ENCODE results near the gene PDSS2. TPM values are rescaled to one million over a fixed set of nuclear protein-coding genes. Genes with fewer than 3 reads are reported as not detected.
"Not testable (repeated sequence)": the region's sequence is repeated elsewhere in the genome, so short reads cannot be mapped to it uniquely, and the experiment has no call there.

PDSS2 gene
- total and polyA plus RNA-seq, 4 donors = 10.5 to 20.9 (median 16.0) TPM

DNA sequence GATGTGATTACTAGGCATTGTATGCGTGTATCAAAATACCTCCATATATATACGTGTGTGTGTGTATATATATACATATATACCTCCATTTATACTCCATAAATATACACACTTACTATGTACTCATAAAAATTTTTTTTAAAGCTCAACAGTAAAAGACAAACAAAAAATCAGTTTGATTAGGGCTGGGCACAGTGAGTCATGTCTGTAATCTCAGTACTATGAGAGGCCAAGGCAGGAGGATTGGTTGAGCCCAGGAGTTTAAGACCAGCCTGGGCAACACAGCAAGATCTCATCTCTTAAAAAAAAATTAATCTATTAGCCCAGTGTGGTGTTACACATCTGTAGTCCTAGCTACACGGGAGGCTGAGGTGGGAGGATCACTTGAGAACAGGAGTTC lies 24.6 kb downstream of the PDSS2 start:
- no peak overlapping the region for H3K9ac ChIP-seq (ENCODE audit: low read depth in 1 of 2, low read length in 2 of 2)
- no peak overlapping the region for H3K4me3 ChIP-seq (ENCODE audit: low read depth in 1 of 3, low read length in 3 of 3)
- no peak for TF ChIP-seq NR2F2 (IDR thresholded peaks at IDR 0.05)
- no peak for TF ChIP-seq HNF4A (conservative IDR thresholded peaks at IDR 0.05)
- TF ChIP-seq REST (IDR thresholded peaks at IDR 0.05) = no peak
- TF ChIP-seq RXRA (IDR thresholded peaks at IDR 0.05) = no peak
- TF ChIP-seq HNF4G (IDR thresholded peaks at IDR 0.05) = no peak
- no peak for TF ChIP-seq YY1 (IDR thresholded peaks at IDR 0.05)
- no peak for TF ChIP-seq ATF3 (IDR thresholded peaks at IDR 0.05)
- no peak for TF ChIP-seq SP1 (IDR thresholded peaks at IDR 0.05)
- no peak for TF ChIP-seq RAD21 (IDR thresholded peaks at IDR 0.05)
- no peak for TF ChIP-seq JUND (IDR thresholded peaks at IDR 0.05)
- no peak for TF ChIP-seq TAF1 (conservative IDR thresholded peaks at IDR 0.05)
- TF ChIP-seq, protein P1, sequence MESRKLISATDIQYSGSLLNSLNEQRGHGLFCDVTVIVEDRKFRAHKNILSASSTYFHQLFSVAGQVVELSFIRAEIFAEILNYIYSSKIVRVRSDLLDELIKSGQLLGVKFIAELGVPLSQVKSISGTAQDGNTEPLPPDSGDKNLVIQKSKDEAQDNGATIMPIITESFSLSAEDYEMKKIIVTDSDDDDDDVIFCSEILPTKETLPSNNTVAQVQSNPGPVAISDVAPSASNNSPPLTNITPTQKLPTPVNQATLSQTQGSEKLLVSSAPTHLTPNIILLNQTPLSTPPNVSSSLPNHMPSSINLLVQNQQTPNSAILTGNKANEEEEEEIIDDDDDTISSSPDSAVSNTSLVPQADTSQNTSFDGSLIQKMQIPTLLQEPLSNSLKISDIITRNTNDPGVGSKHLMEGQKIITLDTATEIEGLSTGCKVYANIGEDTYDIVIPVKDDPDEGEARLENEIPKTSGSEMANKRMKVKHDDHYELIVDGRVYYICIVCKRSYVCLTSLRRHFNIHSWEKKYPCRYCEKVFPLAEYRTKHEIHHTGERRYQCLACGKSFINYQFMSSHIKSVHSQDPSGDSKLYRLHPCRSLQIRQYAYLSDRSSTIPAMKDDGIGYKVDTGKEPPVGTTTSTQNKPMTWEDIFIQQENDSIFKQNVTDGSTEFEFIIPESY (IDR thresholded peaks at IDR 0.05) = no peak
- no peak for TF ChIP-seq CTCF (IDR thresholded peaks at IDR 0.05; ENCODE audit: low read depth, low read length, missing input control)
- no peak for TF ChIP-seq GABPA (IDR thresholded peaks at IDR 0.05 in 1 of 2, conservative IDR thresholded peaks at IDR 0.05 in 1 of 2)
- TF ChIP-seq FOXA2 (IDR thresholded peaks at IDR 0.05) = no peak
- TF ChIP-seq FOXA1 (IDR thresholded peaks at IDR 0.05) = no peak
- no peaks in the 10 kb centered on the region for H3K9me3 ChIP-seq (ENCODE audit: control insufficient read depth in 4 of 4, low read length in 3 of 4)
- H3K36me3 ChIP-seq (ENCODE audit: control insufficient read depth in 4 of 4, insufficient read depth in 3 of 4, low read depth in 1 of 4, low read length in 3 of 4) = no peaks in the 10 kb centered on the region
- H3K27me3 ChIP-seq (ENCODE audit: control insufficient read depth in 4 of 4, insufficient read depth in 4 of 4, low read length in 3 of 4) = no peaks in the 10 kb centered on the region
- no peak for DNase-seq (ENCODE audit: low spot score)
- H3K27ac ChIP-seq (ENCODE audit: low read depth in 1 of 2, low read length in 2 of 2) = no peak overlapping the region
- no peaks in the 10 kb centered on the region for H3K4me1 ChIP-seq (ENCODE audit: control insufficient read depth in 4 of 4, insufficient read depth in 4 of 4, low read length in 3 of 4)
- 94% methylated on average over 3 of the region's 3 CpGs for WGBS

DNA sequence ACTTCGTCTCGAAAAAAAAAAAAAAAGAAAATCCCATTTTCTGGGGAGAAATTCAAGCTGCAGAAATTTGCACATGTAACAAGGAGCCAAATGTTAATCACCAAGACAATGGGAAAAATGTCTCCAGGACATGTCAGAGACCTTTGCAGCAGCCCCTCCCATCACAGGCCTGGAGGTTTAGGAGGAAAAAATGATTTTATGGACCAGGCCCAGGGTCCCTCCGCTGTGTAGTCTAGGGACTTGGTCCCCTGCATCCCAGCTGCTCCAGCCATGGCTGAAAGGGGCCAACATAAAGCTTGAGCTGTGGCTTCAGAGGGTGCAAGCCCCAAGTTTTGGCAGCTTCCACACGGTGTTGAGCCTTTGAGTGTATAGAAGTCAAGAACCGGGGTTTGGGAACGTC lies 33.4 kb downstream of the PDSS2 start:
- DNase-seq (ENCODE audit: low spot score); H3K9me3 ChIP-seq (ENCODE audit: control insufficient read depth in 4 of 4, low read length in 3 of 4); H3K27me3 ChIP-seq (ENCODE audit: control insufficient read depth in 4 of 4, insufficient read depth in 4 of 4, low read length in 3 of 4); H3K27ac ChIP-seq (ENCODE audit: low read depth in 1 of 2, low read length in 2 of 2); H3K9ac ChIP-seq (ENCODE audit: low read depth in 1 of 2, low read length in 2 of 2); H3K4me1 ChIP-seq (ENCODE audit: control insufficient read depth in 4 of 4, insufficient read depth in 4 of 4, low read length in 3 of 4); H3K4me3 ChIP-seq (ENCODE audit: low read depth in 1 of 3, low read length in 3 of 3); H3K36me3 ChIP-seq (ENCODE audit: control insufficient read depth in 4 of 4, insufficient read depth in 3 of 4, low read depth in 1 of 4, low read length in 3 of 4): not testable (repeated sequence)
- 81% methylated on average over 6 of the region's 6 CpGs for WGBS
